Measurements from ENCODE around the gene SPRING1.

Gene SPRING1

GRCh38 chr12:116717466-116718437 is 20.1 kb downstream of the SPRING1 start:
- TF ChIP-seq POLR2A (IDR thresholded peaks at IDR 0.05; ENCODE audit: extremely low read depth, insufficient read length): no peak
- TF ChIP-seq MYC (IDR thresholded peaks at IDR 0.05; ENCODE audit: low read depth, low read length): no peak
- TF ChIP-seq, protein P1, sequence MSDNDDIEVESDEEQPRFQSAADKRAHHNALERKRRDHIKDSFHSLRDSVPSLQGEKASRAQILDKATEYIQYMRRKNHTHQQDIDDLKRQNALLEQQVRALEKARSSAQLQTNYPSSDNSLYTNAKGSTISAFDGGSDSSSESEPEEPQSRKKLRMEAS (IDR thresholded peaks at IDR 0.05; ENCODE audit: low read depth, low read length): no peak
- TF ChIP-seq, protein P2, sequence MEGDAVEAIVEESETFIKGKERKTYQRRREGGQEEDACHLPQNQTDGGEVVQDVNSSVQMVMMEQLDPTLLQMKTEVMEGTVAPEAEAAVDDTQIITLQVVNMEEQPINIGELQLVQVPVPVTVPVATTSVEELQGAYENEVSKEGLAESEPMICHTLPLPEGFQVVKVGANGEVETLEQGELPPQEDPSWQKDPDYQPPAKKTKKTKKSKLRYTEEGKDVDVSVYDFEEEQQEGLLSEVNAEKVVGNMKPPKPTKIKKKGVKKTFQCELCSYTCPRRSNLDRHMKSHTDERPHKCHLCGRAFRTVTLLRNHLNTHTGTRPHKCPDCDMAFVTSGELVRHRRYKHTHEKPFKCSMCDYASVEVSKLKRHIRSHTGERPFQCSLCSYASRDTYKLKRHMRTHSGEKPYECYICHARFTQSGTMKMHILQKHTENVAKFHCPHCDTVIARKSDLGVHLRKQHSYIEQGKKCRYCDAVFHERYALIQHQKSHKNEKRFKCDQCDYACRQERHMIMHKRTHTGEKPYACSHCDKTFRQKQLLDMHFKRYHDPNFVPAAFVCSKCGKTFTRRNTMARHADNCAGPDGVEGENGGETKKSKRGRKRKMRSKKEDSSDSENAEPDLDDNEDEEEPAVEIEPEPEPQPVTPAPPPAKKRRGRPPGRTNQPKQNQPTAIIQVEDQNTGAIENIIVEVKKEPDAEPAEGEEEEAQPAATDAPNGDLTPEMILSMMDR (IDR thresholded peaks at IDR 0.05; ENCODE audit: low read depth, low read length): no peak
- no peak overlapping the region for H3K4me3 ChIP-seq (ENCODE audit: low read depth, low read length)
- no peak for DNase-seq (ENCODE audit: low read depth)

- peak; percentile 86 for DNase-seq (ENCODE audit: low read depth)
- no peak for TF ChIP-seq POLR2A (IDR thresholded peaks at IDR 0.05; ENCODE audit: extremely low read depth, insufficient read length)
- no peak for TF ChIP-seq MYC (IDR thresholded peaks at IDR 0.05; ENCODE audit: low read depth, low read length)
- TF ChIP-seq, protein P1 (IDR thresholded peaks at IDR 0.05; ENCODE audit: low read depth, low read length): no peak
- TF ChIP-seq, protein P2 (IDR thresholded peaks at IDR 0.05; ENCODE audit: low read depth, low read length): no peak
- no peak overlapping the region for H3K4me3 ChIP-seq (ENCODE audit: low read depth, low read length)
Measured at GRCh38 chr12:116714175-116714574, 23.7 kb downstream of the SPRING1 start.

GRCh38 chr12:116713527-116713926 is 24.3 kb downstream of the SPRING1 start:
- TF ChIP-seq POLR2A (IDR thresholded peaks at IDR 0.05; ENCODE audit: extremely low read depth, insufficient read length) (no peak), MYC (IDR thresholded peaks at IDR 0.05; ENCODE audit: low read depth, low read length) (no peak)
- TF ChIP-seq, protein P1 (IDR thresholded peaks at IDR 0.05; ENCODE audit: low read depth, low read length): no peak
- TF ChIP-seq, protein P2 (IDR thresholded peaks at IDR 0.05; ENCODE audit: low read depth, low read length): no peak
- H3K4me3 ChIP-seq (ENCODE audit: low read depth, low read length): no peak overlapping the region
- no peak for DNase-seq (ENCODE audit: low read depth)

GRCh38 chr12:116712458-116713303 is 25.2 kb downstream of the SPRING1 start:
- no peak for DNase-seq (ENCODE audit: low read depth)
- TF ChIP-seq, protein P1 (IDR thresholded peaks at IDR 0.05; ENCODE audit: low read depth, low read length): no peak
- no peak for TF ChIP-seq MYC (IDR thresholded peaks at IDR 0.05; ENCODE audit: low read depth, low read length)
- H3K4me3 ChIP-seq (ENCODE audit: low read depth, low read length): no peak overlapping the region

DNA sequence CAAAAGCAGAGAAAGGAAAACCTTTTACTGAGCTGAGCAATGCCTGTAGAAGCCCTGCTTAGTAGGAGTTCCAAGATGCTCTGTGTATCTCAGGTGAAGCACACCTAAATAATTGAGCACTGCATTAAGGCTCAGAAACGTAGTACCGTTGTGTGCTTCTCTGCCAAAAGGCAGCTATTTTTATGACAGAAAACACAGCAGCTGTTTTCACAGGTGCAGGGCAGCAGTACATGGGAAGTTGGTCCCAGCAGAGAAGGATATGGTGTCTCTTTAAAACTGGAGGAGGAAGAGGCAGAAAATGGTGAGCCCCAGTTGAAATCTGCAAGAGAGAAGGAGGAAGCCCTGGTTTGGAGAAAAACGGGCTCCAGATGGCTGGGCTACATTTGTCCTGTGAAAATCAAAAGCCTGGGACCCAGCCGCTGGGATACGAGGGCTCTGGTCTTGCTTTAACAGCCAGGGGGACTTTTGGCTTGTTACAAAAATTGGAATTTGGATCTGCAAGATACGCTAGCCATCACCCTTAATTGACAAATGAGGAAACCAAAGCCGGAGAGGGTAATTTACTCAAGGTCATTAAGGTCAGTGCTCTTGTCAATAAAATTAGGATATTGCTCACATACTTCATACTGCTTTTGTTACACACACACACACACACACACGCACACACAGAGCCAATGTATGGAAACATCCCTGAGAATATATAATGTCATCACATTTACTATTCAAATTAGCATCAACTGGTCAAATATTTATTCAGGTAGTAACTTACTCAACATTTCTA is 27.3 kb downstream of the SPRING1 start:
- no peak overlapping the region for H3K4me3 ChIP-seq (ENCODE audit: low read depth, low read length)
- DNase-seq (ENCODE audit: low read depth): no peak
- TF ChIP-seq POLR2A (IDR thresholded peaks at IDR 0.05; ENCODE audit: extremely low read depth, insufficient read length) (no peak), MYC (IDR thresholded peaks at IDR 0.05; ENCODE audit: low read depth, low read length) (no peak)
- TF ChIP-seq, protein P1 (IDR thresholded peaks at IDR 0.05; ENCODE audit: low read depth, low read length): no peak
- TF ChIP-seq, protein P2 (IDR thresholded peaks at IDR 0.05; ENCODE audit: low read depth, low read length): no peak

Measured in NB4 (cell line).